GM21360 (cell line): ENCODE measurements around the gene KLRC2.
"Not testable (repeated sequence)": the region's sequence is repeated elsewhere in the genome, so short reads cannot be mapped to it uniquely, and the experiment has no call there.

Experiments
- ATAC-seq: cut with Tn5 transposase; IDR thresholded peaks from one replicate; pipeline ENCODE4 v1.9.1; 2021; ENCODE audit warnings: mild to moderate bottlenecking, moderate library complexity; ENCODE audit not compliant: unreplicated experiment

Gene KLRC2

GRCh38 chr12:10406725-10407124, 29.1 kb downstream of the KLRC2 start:
- ATAC-seq, result no peak

- ATAC-seq, result no peak
Observed at GRCh38 chr12:10405294-10405693, 30.5 kb downstream of the KLRC2 start.

GRCh38 chr12:10404798-10405197, 31.0 kb downstream of the KLRC2 start:
- no peak for ATAC-seq

DNA sequence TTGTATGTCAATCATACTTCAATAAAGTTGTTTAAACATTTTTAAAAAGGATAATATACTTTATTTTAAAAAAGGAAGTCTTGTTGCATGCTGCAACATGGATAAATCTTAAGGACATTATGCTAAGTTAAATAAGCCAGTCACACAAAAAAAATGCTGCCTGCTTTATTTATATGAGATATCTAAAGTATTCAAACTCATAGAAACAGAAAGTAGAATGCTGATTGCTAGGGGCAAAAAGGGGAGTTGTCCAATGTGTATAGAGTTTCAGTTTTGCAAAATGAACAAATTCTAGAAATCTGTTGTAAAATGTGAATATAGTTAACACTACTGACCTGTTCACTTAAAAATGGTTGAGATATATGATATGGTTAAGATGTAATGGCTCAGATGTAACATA, 35.0 kb downstream of the KLRC2 start:
- no peak for ATAC-seq

- no peak for ATAC-seq
Observed at GRCh38 chr12:10398168-10398567, 37.6 kb downstream of the KLRC2 start.

GRCh38 chr12:10397296-10397695, 38.5 kb downstream of the KLRC2 start:
- ATAC-seq, result no peak

- ATAC-seq, result not testable (repeated sequence)
Observed at GRCh38 chr12:10396176-10396575, 39.6 kb downstream of the KLRC2 start.

GRCh38 chr12:10395390-10395998, 40.3 kb downstream of the KLRC2 start:
- ATAC-seq, result peak; percentile 77

DNA sequence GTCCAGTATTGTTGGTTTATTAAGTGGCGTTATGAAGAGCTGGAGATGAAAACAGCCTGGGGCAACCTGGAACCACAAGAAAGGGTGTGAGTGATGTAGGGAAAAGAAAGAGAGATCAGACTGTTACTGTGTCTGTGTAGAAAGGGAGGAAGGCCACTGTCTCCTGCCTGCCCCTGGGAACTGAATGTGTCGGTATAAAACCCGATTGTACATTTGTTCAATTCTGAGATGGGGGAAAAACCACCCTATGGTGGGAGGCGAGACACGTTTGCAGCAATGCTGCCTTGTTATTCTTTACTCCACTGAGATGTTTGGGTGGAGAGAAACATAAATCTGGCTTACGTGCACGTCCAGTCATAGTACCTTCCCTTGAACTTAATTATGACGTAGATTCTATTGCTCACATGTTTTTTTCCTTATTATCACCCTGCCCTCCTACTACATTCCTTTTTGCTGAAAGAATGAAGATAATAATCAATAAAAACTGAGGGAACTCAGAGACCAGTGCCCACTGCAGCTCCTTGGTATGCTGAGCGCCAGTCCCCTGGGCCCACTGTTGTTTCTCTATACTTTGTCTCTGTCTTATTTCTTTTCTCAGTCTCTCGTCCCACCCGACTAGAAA, 41.2 kb downstream of the KLRC2 start:
- ATAC-seq, result not testable (repeated sequence)

GRCh38 chr12:10393291-10393690, 42.5 kb downstream of the KLRC2 start:
- no peak for ATAC-seq

- no peak for ATAC-seq
Observed at GRCh38 chr12:10392394-10392930, 43.3 kb downstream of the KLRC2 start.

DNA sequence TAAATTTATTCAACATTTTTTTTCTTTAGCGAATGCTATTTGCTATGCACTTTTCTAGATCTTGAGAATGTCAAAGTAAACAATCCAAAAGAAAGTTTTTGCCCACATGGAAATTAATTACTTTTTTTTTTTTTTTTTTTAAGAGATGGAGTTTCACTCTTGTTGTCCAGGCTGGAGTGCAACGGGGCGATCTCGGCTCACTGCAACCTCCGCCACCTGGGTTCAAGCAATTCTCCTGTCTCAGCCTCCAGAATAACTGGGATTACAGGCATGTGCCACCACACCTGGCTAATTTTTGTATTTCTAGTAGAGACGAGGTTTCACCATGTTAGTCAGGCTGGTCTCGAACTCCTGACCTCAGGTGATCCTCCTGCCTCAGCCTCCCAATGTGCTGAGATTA, 44.8 kb downstream of the KLRC2 start:
- not testable (repeated sequence) for ATAC-seq

- no peak for ATAC-seq
Observed at GRCh38 chr12:10389904-10390303, 45.9 kb downstream of the KLRC2 start, which contains the start of gene KLRK1. Gene KLRK1, minus strand, starts transcription at chr12:10390041. Its CDS starts 1,231 bp downstream, at chr12:10388810.

DNA sequence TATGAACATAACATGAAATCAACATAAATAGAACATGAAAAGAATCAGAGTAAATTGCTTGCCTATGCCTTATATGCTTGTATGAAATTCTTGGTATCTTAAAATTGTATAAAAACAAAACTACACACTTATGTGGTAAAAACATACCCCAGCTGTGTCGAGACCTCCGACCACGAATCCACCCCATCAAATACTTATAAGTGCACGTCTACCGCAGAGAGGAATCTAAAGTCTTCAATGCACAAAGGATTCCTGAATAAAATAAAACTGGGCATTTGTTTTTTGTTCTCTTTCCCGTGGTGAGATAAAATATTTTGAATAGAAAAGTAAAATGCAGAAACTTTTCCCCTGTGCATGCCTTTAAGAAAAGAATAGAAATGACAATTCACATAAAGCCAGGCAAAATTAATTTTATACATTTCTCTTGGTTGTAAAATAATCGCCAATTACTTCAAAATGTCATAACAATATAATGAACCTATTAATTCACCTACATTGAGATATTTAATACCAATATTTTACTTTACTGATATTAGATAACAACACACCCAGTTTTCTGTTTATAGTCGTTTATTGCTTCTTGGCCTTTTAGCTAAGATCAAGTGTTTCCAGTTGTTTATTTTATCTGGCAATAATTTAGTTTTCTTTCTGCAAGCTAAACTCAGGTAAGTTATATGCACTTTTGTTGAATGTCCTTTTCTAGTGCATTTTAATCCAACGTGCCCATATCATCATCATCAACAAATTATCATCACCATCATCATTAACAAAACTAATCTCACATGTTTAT, 47.0 kb downstream of the KLRC2 start:
- ATAC-seq, result no peak

DNA sequence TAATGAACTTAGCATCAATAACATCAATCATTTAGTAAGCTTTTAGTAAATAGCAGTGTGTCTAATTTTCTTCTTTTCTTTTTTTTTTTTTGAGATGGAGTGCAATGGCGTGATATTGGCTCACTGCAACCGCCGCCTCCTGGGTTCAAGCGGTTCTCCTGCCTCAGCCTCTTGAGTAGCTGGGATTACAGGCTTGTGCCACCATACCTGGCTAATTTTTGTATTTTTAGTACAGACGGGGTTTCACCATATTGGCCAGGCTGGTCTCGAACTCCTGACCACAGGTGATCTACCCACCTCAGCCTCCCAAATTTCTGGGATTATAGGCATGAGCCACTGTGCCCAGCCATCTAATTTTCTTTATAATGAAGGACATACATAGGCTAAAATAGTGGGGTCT, 48.3 kb downstream of the KLRC2 start:
- ATAC-seq, result not testable (repeated sequence)

DNA sequence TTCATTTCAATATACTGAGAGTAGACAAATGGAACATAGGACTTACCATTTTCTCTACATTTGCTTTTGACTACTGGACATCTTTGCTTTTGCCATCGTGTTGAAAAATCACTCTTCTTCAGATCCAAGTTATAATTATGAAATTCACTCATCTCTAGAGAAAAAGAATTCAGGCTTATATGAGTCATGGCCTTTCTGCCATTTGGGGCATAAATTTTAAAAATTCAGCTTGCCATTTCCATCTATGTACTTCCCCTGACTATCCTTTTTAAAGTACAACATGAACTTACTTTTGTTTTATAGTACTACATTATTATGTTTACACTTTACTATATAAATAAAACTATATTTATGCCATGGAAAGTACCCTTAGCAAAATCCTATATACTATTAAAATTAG, 49.0 kb downstream of the KLRC2 start:
- no peak for ATAC-seq

GRCh38 chr12:10385166-10385613, 50.6 kb downstream of the KLRC2 start:
- no peak for ATAC-seq

DNA sequence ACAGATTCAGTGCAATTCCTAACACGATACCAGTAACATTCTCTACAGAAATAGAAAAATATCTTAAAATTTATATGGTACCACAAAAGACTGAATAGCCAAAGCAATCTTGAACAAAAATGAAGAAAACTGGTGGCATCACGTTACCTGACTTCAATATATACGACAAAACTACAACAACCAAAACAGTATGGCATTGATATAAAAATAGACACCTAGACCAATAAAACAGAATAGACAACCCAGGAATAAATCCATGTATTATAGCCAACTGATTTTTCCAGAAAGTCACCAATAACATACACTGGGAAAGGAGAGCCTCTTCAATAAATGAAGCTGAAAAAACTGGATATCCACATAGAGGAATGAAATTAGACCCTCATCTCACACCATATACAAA, 51.6 kb downstream of the KLRC2 start:
- no peak for ATAC-seq

DNA sequence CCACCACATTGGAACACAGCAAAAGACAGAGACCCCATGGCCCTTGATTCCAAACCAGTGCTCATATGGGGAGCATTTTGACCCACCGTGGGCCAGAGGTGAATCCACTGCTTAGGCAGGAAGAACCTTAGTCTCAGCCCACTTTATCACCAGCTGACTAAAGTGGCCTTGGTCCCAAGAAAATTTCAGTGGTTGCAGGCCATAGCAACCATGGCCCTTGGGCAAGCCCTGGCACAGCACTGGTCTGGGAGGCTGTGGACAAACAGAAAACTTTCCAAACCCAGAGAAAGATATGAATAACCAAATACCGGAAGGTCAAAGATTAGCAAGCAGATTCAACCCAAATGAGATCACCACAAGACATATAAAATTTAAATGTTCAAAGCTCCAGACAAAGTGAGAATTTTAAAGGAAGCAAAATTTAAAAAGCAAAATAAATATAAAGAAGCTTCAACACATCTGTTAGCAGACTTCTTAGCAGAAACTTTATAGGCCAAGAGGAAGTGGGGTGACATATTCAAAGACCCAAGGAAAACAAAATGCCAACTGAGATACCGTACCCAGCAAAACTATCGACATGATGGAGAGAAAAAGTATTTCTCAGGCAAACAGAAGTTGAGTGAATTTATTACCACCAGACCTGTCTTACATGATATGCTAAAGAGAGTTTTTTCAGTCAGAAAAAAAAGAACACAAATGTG, 53.7 kb downstream of the KLRC2 start:
- ATAC-seq, result no peak
